Kidney tubule cell (primary cell): ENCODE measurements around the gene MTHFD2L.
A peak's percentile ranks its signal among the peaks of the same experiment; 100 is the strongest.
"Not testable (repeated sequence)": the region's sequence is repeated elsewhere in the genome, so short reads cannot be mapped to it uniquely, and the experiment has no call there.

Source experiments
- DNase-seq: peaks from one replicate; pipeline ENCODE4 v3.0.0-alpha.2; 2018; ENCODE audit warnings: low spot score

MTHFD2L gene

DNA sequence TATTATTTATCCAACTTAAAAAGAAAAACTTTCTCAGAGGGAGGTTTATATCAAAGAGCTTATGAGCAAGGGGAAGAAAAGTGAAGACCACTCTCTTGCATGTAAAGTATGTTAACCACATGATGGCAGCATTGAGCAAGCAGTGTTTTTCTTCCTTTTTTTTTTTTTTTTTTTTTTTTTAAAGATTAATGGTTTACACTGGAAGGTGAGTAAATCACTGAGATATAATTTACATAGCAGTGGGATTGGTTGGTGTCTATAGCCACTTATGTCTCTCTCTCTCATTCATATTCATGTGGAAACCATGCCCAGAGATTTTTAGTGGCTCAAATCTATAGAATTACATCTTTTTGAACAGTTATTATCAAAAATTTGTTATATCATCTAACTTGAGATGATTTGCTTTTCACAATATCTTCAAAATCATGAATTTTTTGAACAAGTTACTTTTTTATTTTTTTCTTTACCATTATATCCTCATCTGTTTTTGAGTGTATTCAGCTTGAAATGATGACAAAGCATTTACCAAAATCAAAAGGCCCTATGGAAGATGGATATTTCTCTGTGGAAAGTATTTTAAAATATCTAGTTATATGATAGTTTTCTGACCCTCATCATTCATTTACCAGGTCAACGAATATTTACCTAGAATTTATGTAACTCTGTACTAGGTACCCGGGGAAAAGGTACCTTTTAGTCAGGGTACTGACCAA lies 31.6 kb downstream of the MTHFD2L start:
- DNase-seq, result peak; percentile 79

DNA sequence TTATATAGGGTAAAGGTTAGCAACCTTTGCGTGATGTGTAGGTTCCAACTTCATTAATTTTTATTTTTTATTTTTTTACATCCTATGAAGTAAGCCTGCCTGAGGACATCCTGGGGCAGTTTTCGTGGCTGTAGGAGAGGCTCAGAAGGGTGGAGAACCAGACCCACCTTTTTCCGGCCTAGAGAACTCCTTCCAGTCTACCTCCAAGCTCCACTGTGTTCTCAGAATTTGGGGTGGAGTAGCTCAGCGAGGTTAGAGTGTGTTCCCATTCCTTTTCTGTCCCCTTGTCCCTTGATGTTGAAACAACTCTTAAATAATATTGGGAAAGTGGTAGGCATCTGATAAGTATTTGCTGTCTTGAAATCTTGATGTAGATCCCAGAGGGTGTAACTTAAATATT lies 32.4 kb downstream of the MTHFD2L start:
- no peak for DNase-seq

DNA sequence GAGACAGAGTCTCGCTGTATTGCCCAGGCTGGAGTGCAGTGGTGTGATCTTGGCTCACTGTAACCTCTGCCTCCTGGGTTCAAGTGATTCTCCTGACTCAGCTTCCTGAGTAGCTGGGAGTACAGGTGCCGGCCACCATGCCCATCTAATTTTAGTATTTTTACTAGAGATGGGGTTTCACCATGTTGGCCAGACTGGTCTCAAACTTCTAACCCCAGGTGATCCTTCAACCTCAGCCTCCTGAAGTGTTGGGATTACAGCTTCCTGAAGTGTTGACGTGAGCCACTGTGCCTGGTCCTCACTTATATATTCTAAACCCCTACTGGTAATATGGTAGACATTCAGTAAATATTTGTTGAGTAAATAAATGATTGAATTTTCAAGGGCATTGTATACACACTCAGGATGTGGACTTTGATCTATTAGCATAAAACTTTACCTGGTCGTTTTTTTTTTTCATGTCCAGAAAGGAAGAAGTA lies 33.0 kb downstream of the MTHFD2L start:
- no peak for DNase-seq

DNA sequence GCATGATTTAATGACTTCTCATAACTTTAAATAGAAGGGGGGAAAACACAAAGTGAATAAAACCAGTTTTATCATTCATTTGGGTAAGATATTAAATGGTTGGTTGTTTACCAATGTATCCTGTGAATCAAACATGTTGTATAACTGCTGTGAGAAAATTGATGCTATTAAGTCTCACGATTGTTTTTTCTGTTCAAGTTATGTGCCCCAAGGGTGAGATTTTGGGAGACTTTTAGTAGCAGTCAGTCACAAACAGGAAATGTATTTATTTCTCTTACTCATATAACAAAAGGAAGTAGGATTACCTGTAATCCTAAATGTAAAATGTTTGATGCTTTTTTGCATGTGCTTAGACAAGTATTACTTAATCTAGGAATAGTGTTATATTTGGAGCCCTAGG lies 39.2 kb downstream of the MTHFD2L start:
- DNase-seq, result no peak

DNA sequence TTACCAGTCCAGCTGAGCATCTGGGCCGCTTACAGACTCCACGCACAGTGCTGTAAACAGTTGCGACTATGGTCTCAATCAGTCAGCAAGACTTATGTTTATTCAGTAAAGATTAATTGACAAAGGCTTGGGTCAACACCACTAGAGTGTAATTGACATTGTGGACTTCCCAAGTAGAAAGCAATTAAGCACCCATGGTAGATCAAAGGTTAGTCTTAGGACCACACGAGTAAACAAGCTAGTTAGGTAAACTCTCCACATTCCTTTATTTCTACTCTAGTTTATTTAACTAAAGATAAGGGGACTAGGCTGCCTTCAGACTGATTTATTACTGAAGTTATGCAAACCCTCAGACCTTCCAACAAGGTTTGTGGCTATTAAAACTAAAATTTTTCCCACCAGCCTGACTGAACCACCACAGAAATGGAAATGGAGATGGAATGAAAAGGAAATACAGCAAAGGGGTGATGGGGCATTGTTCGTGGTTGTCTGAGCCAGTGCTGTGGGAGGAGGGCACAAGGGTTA lies 44.2 kb downstream of the MTHFD2L start:
- no peak for DNase-seq

DNA sequence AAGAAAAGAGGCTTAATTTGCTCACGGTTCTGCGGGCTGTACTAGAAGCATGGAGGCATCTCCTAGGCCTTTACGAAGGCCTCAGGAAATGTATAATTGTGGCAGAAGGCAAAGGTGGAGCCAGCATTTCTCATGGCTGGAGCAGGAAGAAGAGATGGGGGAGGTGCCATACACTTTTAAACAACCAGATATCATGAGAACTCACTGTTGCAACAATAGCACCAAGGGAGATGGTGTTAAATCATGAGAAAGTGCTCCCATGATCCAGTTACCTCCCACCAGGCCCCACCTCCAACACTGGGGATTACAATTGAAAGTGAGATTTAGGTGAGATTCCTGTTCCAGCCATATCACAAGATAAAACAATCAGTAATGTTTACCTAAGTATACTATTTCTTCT lies 45.5 kb downstream of the MTHFD2L start:
- no peak for DNase-seq

DNA sequence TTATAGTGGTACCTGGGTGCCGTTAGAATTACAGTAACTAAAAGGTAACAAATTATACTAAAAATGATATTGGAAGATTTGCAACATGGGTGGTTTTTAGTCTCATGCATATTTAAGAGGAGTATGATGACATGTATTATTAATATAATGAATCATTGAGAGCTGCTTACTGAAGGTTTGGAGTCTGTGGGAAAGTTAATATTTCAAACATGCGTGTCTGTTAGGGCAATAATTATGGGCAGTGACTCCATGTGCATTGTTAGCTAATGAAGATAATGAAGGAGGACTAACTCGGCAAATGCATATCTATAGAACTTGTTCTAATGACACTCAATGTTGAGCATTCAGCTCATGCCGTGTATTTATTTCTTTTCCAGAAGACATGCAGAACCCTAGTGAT lies 47.1 kb downstream of the MTHFD2L start:
- DNase-seq, result no peak

DNA sequence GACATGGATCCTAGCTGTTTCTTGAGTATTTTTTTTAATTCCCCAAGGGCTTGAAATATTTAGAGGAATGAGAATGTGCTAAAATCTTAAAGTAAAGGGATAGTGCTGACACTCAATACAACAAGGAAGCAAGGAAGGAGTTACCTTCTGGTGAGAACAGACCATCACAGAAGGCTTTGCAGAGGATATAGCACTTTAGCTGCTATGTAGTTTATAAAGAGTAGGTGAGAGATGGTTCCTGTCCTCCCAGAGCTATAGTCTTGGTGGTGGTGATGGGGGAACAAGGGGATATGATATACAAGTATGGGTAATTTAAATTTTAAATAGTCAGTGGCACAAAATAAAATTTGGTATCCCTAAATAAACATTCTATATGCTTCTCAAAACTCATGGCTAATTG lies 47.6 kb downstream of the MTHFD2L start:
- DNase-seq, result no peak

DNA sequence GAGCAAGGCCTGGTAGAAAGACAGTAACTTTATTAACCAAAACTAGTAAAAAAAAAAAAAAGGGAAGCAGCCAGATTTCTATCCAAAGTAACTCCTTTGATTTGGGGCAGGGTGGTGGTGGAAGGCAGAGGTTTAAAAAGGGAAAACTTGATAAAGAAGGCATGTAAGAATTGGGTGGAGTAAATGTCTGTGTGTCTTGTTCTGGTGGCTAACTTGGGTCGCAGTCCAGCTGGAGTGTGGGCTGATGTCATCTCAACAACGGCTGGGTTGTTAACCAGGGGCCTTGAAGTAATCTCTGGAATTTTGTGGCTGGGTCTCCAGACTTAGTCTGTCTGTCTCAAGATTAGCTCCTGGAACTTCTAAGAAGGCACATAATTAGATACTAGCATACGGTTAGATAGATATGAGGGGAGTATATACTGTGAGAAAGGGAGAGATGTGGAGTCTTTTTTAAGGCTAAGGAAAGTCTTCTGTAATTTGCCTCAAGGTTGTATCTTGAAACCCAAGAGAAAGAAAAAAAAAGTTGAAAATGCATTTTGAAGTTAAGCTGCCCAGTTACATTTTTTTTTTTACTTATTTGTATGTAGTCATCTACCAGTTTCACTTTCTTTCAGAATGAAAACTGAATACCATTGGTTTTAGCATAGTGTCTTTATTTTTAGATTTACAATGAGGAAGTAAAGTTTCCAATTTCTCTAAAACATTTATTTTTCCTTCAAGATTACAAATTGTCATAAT lies 48.3 kb downstream of the MTHFD2L start:
- peak; percentile 76 for DNase-seq

DNA sequence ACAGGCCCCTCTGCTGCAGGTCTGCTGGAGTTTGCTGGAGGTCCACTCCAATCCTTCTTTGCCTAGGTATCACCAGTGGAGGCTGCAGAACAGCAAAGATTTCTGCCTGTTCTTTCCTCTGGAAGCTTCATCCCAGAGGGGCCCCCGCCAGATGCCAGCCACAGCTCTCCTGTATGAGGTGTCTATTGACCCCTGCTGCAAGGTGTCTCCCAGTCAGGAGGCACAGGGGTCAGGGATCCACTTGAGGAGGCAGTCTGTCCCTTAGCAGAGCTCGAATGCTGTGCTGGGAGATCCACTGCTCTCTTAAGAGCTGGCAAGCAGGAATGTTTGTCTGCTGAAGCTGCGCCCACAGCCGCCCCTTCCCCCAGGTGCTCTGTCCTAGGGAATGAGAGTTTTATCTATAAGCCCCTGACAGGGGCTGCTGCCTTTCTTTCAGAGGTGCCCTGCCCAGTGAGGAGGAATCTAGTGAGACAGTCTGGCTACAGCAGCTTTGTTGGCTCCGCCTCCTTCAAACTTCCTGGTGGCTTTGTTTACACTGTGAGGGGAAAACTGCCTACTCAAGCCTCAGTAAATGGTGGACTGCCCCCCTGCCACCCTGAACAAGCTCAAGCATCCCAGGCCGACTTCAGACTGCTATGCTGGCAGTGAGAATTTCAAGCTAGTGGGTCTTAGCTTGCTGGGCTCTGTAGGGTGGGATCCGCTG lies 56.7 kb downstream of the MTHFD2L start:
- peak; percentile 14 for DNase-seq

DNA sequence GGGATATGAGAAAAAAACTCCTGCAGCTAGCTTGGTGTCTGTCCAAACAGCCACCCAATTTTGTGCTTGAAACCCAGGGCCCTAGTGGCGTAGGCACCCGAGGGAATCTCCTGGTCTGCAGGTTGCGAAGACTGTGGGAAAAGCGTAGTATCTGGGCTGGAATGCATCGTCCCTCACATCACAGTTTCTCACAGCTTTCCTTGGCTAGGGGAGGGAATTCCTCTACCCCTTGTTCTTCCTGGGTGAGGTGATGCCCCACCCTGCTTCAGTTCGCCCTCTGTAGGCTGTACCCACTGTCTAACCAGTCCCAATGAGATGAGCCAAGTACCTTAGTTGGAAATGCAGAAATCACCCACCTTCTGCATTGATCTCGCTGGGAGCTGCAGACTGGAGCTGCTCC lies 57.3 kb downstream of the MTHFD2L start:
- DNase-seq, result not testable (repeated sequence)

DNA sequence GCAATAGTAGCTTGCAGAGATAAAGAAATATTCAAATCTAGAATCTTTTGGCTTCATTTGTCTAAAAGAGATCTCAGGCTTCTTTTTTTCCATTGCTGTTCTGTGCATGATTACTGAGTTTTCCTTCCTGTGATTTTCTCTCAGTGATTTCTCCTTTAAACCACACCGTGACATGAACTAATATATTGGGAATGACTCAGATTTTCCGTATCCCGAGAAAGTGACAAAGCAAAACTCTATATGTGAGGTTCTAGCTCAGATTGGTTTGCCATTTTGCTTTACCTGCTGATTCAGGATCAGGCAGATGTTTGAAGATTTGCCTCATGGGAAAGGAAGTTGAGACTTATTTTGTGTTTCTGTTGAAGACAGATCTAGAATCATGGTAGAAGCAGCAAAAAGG lies 59.4 kb downstream of the MTHFD2L start:
- peak; percentile 6 for DNase-seq

DNA sequence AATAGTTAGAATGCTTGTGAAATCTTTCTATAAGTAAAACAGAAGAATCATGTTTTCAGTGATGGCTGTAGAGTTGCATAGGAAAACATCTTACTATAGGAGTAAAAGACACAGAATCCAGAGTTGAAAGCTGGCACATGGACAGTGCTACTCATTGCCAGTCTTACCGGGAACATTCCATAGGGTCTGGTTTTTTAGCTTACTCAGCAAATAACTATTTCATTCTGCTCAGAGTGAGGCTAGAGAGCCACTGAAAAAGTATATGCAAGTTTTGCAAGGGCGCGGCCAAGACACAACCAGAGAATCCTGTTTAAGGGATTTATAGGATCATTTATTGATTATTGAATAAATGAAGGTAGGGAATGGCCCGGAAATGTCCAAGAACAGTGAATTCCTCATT lies 60.3 kb downstream of the MTHFD2L start:
- DNase-seq, result peak; percentile 4

DNA sequence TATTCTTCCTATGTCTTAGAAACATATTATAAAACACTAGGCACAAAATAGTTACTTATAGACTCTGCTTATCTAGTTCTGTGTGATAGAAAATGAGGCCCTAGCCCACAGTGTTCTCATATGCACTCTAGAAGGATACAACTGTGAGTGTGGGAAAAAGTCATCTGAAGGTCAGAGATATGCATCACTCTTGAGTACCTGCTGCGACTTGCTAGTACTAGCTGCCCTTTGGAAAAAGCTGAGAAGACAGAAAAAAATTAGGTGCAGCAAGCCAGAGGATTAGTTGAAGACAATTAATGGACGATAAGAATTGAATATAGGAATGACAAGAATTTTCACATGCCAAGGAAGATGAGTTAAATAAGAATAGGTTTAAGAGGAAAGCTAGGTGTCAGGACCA lies 61.3 kb downstream of the MTHFD2L start:
- no peak for DNase-seq

DNA sequence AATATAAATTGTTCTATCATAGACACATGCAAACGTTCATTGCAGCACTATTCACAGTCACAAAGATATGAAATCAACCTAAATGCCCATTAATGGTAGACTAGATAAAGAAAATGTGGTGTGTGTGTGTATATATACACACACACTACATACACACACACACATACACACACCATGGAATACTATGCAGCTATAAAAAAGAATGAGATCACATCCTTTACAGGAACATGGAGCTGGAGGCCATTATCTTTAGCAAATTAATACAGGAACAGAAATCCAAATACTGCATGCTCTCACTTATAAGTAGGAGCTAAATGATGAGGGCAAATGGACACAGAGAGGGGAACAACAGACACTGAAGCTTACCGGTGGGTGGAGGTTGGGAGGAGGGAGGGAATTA lies 65.2 kb downstream of the MTHFD2L start:
- DNase-seq, result no peak

DNA sequence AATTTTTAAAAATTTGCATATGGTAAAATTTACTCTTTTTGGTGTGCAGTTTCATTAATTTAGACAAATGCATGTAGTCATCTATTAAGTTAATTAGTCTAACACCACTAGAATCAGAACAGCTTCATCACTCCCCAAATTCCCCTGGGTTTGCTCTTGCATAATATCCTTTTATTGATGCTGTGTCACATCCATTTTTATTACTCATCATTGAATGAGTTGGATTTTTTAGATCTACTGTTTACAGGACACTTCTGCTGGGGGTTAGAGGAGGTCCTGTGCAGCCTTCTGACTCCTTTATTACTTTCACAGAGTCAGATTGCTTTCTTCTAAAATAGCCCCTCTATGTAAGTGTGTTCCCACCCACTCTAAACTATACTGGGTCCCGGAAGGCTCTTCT lies 65.9 kb downstream of the MTHFD2L start:
- DNase-seq, result peak; percentile 42

DNA sequence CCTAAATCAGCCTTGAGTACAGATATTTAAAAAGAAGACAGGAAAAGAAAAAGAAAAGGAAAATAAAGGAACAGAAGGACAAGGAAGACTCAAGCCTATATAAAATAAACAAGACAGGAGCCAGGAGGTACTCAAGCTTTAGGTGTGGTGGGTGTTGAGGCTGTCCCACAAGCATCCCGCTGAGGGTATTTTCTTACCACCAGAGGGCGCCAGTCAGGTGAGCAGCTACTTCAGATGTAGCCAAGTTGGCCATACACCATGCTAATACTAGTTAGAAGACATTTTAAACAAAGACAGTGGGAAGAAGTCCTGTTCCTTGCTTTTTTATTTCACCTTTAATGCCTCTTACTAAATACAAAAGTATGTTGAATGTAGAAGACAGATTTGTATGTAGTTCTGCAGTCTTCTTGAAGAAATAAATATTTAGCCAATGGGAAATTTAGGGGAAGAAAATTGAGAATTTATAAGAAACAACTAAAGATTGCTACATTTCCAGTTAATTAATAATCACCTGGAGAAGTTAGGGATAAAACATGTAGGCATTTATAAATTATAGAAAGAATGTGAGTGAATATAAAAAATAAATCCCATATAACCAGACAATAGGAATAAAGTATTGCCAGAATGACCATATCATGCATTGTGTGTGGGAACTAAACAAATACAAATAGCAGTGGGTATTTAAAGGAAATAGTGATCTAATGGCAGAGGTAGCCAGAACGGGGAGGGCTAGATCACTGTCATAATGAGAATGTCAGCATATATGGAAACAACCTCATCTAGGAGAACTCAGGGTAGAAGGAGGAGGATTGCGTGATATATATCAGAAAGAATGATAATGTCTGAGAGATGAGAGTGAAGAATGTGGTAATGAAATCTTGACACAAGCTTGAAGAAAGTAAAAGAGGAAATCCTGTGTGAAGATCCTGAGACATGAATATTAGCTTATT lies 71.0 kb downstream of the MTHFD2L start:
- peak; percentile 80 for DNase-seq

DNA sequence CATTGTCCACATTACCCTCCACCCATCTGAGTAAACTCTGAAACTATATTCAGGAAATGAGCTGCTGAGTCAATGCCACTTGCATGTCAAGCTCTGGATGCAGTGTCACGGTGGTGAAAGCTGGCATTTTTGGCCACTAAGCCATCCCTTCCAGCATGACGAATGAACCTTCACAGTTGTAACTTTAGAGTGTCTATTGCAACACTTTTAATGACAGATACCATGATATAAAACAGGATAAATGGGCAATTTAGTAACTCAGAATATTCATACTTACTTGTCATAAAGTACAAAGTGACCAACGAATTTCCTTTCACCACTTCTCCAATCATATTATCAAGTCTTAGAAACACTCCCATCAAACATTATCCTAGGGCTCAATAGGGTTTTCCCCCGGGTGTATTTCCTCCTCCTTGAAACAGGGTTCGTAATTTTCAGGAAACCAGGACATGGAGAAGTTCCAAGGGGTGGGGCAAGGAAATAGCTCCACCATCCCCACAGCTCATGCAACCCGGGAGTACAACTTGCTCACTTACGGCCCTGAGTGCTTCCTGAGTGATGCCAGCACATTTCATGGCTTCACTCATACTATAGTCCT lies 73.1 kb downstream of the MTHFD2L start:
- peak; percentile 87 for DNase-seq

DNA sequence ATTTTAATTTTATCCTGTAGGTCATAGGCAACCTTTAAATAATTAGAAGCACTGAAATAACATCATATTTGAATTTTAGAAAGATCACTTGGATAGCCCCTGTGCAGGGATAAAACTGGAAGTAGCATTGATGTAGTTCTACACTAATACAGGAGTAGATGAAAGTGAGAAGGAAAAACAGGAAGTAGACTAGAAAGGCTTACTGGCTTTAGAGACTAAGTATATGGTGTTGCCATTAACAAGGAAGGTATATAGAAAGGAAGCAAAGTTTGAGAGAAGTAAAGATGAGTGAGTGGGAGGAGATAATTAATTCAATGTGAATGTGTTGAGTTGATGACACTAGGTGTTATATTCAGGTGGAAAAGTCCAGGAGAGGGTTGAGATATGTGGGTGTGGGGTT lies 77.2 kb downstream of the MTHFD2L start:
- no peak for DNase-seq

DNA sequence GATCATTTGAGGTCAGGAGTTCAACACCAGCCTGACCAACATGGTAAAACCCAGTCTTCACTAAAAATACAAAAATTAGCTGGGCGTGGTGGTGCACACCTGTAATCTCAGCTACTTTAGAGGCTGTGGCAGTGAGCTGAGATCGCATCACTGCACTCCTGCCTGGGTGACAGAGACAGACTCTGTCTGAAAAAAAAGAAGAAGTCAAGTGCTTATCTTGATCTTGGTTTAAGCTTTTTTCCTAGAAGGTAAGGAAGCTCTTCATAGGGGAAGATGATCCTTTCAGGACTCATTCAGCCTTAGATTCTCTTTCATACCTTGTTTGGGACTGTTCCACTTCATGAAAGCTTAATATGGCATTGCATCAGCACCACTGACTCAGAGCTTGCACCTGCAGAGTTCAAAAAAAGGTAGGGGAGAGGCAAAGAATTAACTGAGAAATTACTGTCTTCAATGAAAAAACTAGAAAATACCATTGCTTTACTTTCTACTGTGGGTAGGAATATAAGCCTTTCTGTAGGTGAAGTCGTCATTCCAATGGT lies 79.6 kb downstream of the MTHFD2L start:
- DNase-seq, result peak; percentile 23

DNA sequence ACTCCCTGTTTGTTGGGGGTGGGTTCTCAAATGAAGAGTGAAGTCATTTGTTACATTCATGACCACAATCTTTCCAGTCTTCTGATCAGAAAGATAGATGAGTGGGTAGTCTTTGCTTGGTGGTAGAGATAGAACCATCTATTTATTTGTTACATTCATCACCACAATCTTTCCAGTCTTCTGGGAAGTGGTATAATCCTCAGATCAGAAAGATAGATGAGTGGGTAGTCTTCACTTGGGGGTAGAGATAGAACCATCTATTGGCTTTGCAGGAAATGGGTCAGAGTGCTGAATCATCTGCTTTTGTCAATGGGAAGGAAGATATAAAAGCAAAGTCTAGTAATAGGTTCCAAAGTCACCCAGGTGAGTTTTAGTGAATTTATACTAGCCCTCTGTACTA lies 86.1 kb downstream of the MTHFD2L start:
- no peak for DNase-seq
